HuH-7 (cell line): ENCODE data around the gene ASGR2.
"Not testable (repeated sequence)": the region's sequence is repeated elsewhere in the genome, so short reads cannot be mapped to it uniquely, and the experiment has no call there.

ENCODE experiments used
- DNase-seq: peaks from one replicate; pipeline ENCODE4 v3.0.0; 2011; ENCODE audit warnings: low spot score

The ASGR2 gene

GRCh38 chr17:7098802-7099459 lies 15.7 kb downstream of the ASGR2 start:
- no peak for DNase-seq

GRCh38 chr17:7097940-7098339 lies 16.7 kb downstream of the ASGR2 start:
- DNase-seq = no peak

- no peak for DNase-seq
Observed at GRCh38 chr17:7095625-7096024, 19.0 kb downstream of the ASGR2 start.

- DNase-seq = no peak
Observed at GRCh38 chr17:7094652-7095019, 20.0 kb downstream of the ASGR2 start.

GRCh38 chr17:7091311-7092005 lies 23.2 kb downstream of the ASGR2 start:
- not testable (repeated sequence) for DNase-seq

- not testable (repeated sequence) for DNase-seq
Observed at GRCh38 chr17:7089570-7089969, 25.1 kb downstream of the ASGR2 start.

- not testable (repeated sequence) for DNase-seq
Observed at GRCh38 chr17:7088442-7088841, 26.2 kb downstream of the ASGR2 start.

- DNase-seq = no peak
Observed at GRCh38 chr17:7084088-7084487, 30.5 kb downstream of the ASGR2 start.

GRCh38 chr17:7083592-7083991 lies 31.0 kb downstream of the ASGR2 start:
- no peak for DNase-seq

GRCh38 chr17:7081341-7082062 lies 33.1 kb downstream of the ASGR2 start:
- no peak for DNase-seq

GRCh38 chr17:7080456-7081041 lies 34.1 kb downstream of the ASGR2 start:
- DNase-seq = no peak

GRCh38 chr17:7079581-7080455 lies 34.8 kb downstream of the ASGR2 start, which contains the start of gene CLEC10A:
Gene CLEC10A, minus strand, starts transcription at chr17:7080251. Its CDS starts 1,439 bp downstream, at chr17:7078812.
- DNase-seq = no peak

- no peak for DNase-seq
Observed at GRCh38 chr17:7078711-7079110, 35.9 kb downstream of the ASGR2 start.

- DNase-seq = no peak
Observed at GRCh38 chr17:7077911-7078546, 36.6 kb downstream of the ASGR2 start.

GRCh38 chr17:7074931-7075330 lies 39.7 kb downstream of the ASGR2 start:
- no peak for DNase-seq

GRCh38 chr17:7072406-7072805 lies 42.2 kb downstream of the ASGR2 start:
- no peak for DNase-seq

GRCh38 chr17:7070712-7071111 lies 43.9 kb downstream of the ASGR2 start:
- no peak for DNase-seq

GRCh38 chr17:7068268-7068667 lies 46.4 kb downstream of the ASGR2 start:
- no peak for DNase-seq

GRCh38 chr17:7067198-7067597 lies 47.4 kb downstream of the ASGR2 start:
- no peak for DNase-seq

GRCh38 chr17:7064261-7064660 lies 50.4 kb downstream of the ASGR2 start:
- DNase-seq = no peak

GRCh38 chr17:7063518-7064094 lies 51.0 kb downstream of the ASGR2 start:
- no peak for DNase-seq
